Psoas muscle (tissue), 8 donors: ENCODE measurements around the gene PTGER1. TPM values are rescaled to one million over a fixed set of nuclear protein-coding genes. Genes with fewer than 3 reads are reported as not detected.

Source experiments
- ATAC-seq, 4 donors: fragments of 200-7000 bp; cut with Tn5 transposase; one replicate each; pipeline ENCODE4 v1.9.1; 2020; ENCODE audit warnings: moderate library complexity in 3 of 4, mild to moderate bottlenecking in 2 of 4
- DNase-seq, 2 donors: peaks; one replicate each; pipeline ENCODE4 v3.0.0-alpha.2; 2020
- H3K27ac ChIP-seq: fragments of 200-600 bp; one replicate; pipeline ENCODE4 v1.8.0; 2022
- H3K27me3 ChIP-seq, 3 donors: fragments of 200-600 bp in 1 of 3; one replicate each; pipeline versions ENCODE4 v1.6.1 to v1.8.0; 2013 to 2022; ENCODE audit warnings: low read length in 2 of 3, mild to moderate bottlenecking in 2 of 3, moderate library complexity in 1 of 3; ENCODE audit not compliant: insufficient read depth in 3 of 3
- H3K36me3 ChIP-seq, 2 donors: fragments of 200-600 bp in 1 of 2; one replicate each; pipeline versions ENCODE4 v1.6.1 to v1.8.0; 2013 to 2022; ENCODE audit warnings: low read depth in 1 of 2, mild to moderate bottlenecking in 1 of 2, moderate library complexity in 1 of 2; ENCODE audit not compliant: insufficient read depth in 1 of 2
- H3K4me1 ChIP-seq: fragments of 200-600 bp; one replicate; pipeline ENCODE4 v1.8.0; 2022
- H3K4me3 ChIP-seq: fragments of 200-600 bp; one replicate; pipeline ENCODE4 v1.8.0; 2022; ENCODE audit warnings: mild to moderate bottlenecking
- H3K9me3 ChIP-seq: fragments of 200-600 bp; one replicate; pipeline ENCODE4 v1.8.0; 2022
- WGBS, 3 donors: extraction: QIAGEN DNeasy Blood & Tissue Kit; methylation state at CpG; one replicate each; pipeline versions ENCODE4 v1.1.6 to v1.1.7; 2013; 5-methylcytosine and 5-hydroxymethylcytosine counted together
- intact Hi-C, 2 donors: fragments of 100-400 bp; cut with DNase I; formaldehyde crosslinking; loops; one replicate each; pipeline versions ENCODE4 v1.11.0 to v1.14.2; 2022
- polyA plus RNA-seq, 3 donors: library from polyadenylated mRNA; stranded (reverse); fragments of 200-250 nt; gene quantifications; one replicate each; pipeline ENCODE4 v1.2.3, GENCODE V29; 2013
- total RNA-seq, 4 donors: library from RNA; stranded (reverse); fragmentation: NEBNext Ultra II Directional in 2 of 4; extraction: Animal tissue kit (Norgen Biotek cat#: 25700) in 2 of 4; gene quantifications; one replicate each; pipeline versions ENCODE4 v1.2.1 to v1.2.4, GENCODE V29; 2021 to 2023
- TF ChIP-seq, protein P1 (sequence below): fragments of 200-600 bp; IDR thresholded peaks from one replicate; pipeline ENCODE4 v1.8.0; 2022; ENCODE audit warnings: antibody characterized with exemption
- donor health status: healthy with polysubstance abuse.
- donor health status: DM: no; HTN: no; CAD: no; lungs with moderate emphysema.
- donor health status: Bipolar disorder and iron deficiency.
- donor health status: healthy.
- donor health status: DM: yes; HTN: yes; CAD: no.
- donor health status: DM: no; HTN: no; CAD: no.
- donor health status: DM: no; HTN: no; CAD: no.
- donor health status: DM: yes; HTN: yes; CAD: no.

PTGER1 gene
- total and polyA plus RNA-seq, 7 donors, result 0.05 to 0.25 (median 0.10) TPM; not detected in 2

DNA sequence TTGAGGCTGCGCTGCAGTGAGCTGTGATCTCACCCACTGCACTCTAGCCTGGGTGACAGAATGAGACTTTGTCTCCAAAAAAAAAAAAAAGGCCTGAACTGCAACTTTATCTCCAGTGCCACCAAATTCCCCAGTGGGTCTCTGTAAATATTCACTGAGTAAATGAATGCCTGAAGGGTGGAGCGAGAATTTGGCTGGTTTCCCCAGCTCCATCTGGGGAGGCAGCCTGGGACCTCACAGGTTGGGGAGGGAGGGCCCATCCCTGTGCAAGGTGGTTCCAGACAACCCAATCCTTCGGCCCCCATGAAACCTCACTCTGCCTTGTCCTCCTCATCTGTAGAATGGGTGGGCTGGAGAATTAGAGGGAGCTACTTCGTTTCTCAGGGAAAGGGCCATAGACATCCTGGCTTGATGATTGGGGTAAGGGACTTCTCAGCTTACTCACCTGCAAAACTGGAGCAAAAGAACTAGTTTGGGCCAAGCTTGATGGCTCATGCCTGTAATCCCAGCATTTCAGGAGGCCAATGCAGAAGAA lies 46.2 kb downstream of the PTGER1 start:
- DNase-seq, result no peak
- no peaks in the 10 kb centered on the region for H3K9me3 ChIP-seq
- H3K4me3 ChIP-seq, result no peak overlapping the region
- ATAC-seq, result no peak
- no peaks in the 10 kb centered on the region for H3K27me3 ChIP-seq
- TF ChIP-seq, protein P1, sequence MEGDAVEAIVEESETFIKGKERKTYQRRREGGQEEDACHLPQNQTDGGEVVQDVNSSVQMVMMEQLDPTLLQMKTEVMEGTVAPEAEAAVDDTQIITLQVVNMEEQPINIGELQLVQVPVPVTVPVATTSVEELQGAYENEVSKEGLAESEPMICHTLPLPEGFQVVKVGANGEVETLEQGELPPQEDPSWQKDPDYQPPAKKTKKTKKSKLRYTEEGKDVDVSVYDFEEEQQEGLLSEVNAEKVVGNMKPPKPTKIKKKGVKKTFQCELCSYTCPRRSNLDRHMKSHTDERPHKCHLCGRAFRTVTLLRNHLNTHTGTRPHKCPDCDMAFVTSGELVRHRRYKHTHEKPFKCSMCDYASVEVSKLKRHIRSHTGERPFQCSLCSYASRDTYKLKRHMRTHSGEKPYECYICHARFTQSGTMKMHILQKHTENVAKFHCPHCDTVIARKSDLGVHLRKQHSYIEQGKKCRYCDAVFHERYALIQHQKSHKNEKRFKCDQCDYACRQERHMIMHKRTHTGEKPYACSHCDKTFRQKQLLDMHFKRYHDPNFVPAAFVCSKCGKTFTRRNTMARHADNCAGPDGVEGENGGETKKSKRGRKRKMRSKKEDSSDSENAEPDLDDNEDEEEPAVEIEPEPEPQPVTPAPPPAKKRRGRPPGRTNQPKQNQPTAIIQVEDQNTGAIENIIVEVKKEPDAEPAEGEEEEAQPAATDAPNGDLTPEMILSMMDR, result no peak
- WGBS, 3 donors, result 81 to 86% (median 84%) methylated on average over 4 of the region's 4 CpGs
- intact Hi-C loops, result no loop called here
- H3K36me3 ChIP-seq, result no peaks in the 10 kb centered on the region
- H3K27ac ChIP-seq, result no peak overlapping the region
- H3K4me1 ChIP-seq, result no peaks in the 10 kb centered on the region

DNA sequence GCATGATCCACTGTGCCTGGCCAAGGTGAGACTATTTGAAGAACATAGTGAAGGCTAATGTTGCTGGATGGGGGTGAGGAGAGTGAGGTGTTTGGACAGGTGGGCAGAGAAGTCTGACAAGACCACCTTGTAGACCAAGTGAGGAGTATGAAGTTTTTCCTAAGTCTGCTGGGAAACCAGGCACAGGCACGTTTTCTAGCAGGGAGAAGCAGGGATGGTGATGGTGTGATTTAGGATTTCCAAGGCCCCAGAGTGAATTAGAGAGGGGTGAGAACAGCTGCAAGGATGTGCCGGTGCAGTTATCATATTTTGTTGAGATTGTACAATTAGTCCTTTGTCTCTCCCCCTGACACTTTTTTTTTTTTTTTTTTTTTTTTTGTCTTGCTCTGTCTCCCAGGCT lies 47.7 kb downstream of the PTGER1 start:
- no peaks in the 10 kb centered on the region for H3K9me3 ChIP-seq
- ATAC-seq (no peak), DNase-seq (no peak)
- H3K4me3 ChIP-seq, result no peak overlapping the region
- H3K27ac ChIP-seq, result no peak overlapping the region
- TF ChIP-seq, protein P1, result no peak
- no peaks in the 10 kb centered on the region for H3K27me3 ChIP-seq
- 29 to 38% (median 36%) methylated on average over 2 of the region's 2 CpGs for WGBS, 3 donors
- intact Hi-C loops, result no loop called here
- H3K36me3 ChIP-seq, result no peaks in the 10 kb centered on the region
- H3K4me1 ChIP-seq, result no peaks in the 10 kb centered on the region

DNA sequence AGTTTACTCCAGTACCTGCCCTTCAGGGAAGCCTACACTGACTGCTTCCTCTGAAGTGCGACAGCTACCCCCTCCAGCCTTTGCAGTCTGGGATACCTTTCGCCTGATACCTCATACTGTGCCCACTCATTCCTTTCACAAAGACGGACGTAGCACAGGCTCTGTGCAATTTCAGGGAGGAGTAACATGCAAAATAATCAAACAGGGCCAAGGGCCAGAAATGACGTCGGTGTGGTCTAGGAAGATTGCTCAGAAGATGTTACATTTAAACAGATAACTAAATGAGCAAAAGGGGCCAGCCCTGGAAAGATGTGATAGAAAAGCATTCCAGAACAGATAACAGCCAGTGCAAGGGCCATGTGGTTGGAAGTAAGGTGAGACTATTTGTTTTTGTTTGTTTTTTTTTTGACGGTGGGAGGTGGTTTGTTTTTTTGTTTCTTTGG lies 49.4 kb downstream of the PTGER1 start:
- WGBS, 3 donors, result 67 to 74% (median 71%) methylated on average over 7 of the region's 7 CpGs
- DNase-seq (no peak), ATAC-seq (no peak)
- Histone ChIP-seq H3K4me1 (no peaks in the 10 kb centered on the region), H3K27ac (no peak overlapping the region), H3K9me3 (no peaks in the 10 kb centered on the region), H3K4me3 (no peak overlapping the region), H3K36me3 (no peaks in the 10 kb centered on the region), H3K27me3 (no peaks in the 10 kb centered on the region)
- TF ChIP-seq, protein P1, result no peak
- intact Hi-C loops, result no loop called here

Other genes with a start within 250 kb of the PTGER1 start
- 10 to 100 TPM; 20.8 to 57.6 (median 40.1) TPM for gene ADGRE5, start 93.9 kb downstream of the PTGER1 start, total RNA-seq
- gene ADGRE5, start 93.9 kb downstream of the PTGER1 start, polyA plus RNA-seq, result 10 to 100 TPM; 15.6 to 40.2 (median 28.5) TPM
- gene DDX39A, start 56.0 kb downstream of the PTGER1 start, total RNA-seq, result 10 to 100 TPM; 14.8 to 32.4 (median 26.6) TPM
- gene DDX39A, start 56.0 kb downstream of the PTGER1 start, polyA plus RNA-seq, result 10 to 100 TPM; 38.7 to 93.0 (median 45.3) TPM
- 100 to 1,000 TPM in 2 of 4 donors, 10 to 100 TPM in 2; 61.1 to 136 (median 102) TPM for gene PKN1, start 42.0 kb downstream of the PTGER1 start, total RNA-seq
- gene PKN1, start 42.0 kb downstream of the PTGER1 start, polyA plus RNA-seq, result 10 to 100 TPM; 40.7 to 69.2 (median 62.9) TPM
- gene GIPC1, start 20.8 kb upstream of the PTGER1 start, total RNA-seq, result 10 to 100 TPM; 37.9 to 45.3 (median 43.2) TPM
- gene GIPC1, start 20.8 kb upstream of the PTGER1 start, polyA plus RNA-seq, result 10 to 100 TPM; 45.3 to 63.5 (median 50.8) TPM
- 100 to 1,000 TPM in 1 of 4 donors, 10 to 100 TPM in 3; 32.6 to 105 (median 42.6) TPM for gene DNAJB1, start 43.0 kb upstream of the PTGER1 start, total RNA-seq
- gene DNAJB1, start 43.0 kb upstream of the PTGER1 start, polyA plus RNA-seq, result 10 to 100 TPM; 20.8 to 32.0 (median 24.4) TPM
- gene TECR, start 54.2 kb upstream of the PTGER1 start, total RNA-seq, result 100 to 1,000 TPM; 111 to 209 (median 158) TPM
- 100 to 1,000 TPM in 2 of 3 donors, 10 to 100 TPM in 1; 77.8 to 145 (median 136) TPM for gene TECR, start 54.2 kb upstream of the PTGER1 start, polyA plus RNA-seq
- 100 to 1,000 TPM; 216 to 306 (median 287) TPM for gene NDUFB7, start 96.7 kb upstream of the PTGER1 start, total RNA-seq
- 100 to 1,000 TPM; 488 to 805 (median 716) TPM for gene NDUFB7, start 96.7 kb upstream of the PTGER1 start, polyA plus RNA-seq
- not detected for gene CLEC17A, start 107.7 kb upstream of the PTGER1 start, total RNA-seq
- gene CLEC17A, start 107.7 kb upstream of the PTGER1 start, polyA plus RNA-seq, result under 1 TPM in 2 of 3 donors, not detected in 1; 0.03 to 0.04 TPM
- gene ADGRE3, start 199.5 kb upstream of the PTGER1 start, total RNA-seq, result under 1 TPM in 2 of 4 donors, not detected in 2; 0.11 to 0.27 TPM
- not detected for gene ADGRE3, start 199.5 kb upstream of the PTGER1 start, polyA plus RNA-seq
- gene ZNF333, start 214.7 kb upstream of the PTGER1 start, total RNA-seq, result 1 to 10 TPM; 6.8 to 9.7 (median 8.5) TPM
- 10 to 100 TPM in 2 of 3 donors, 1 to 10 TPM in 1; 6.9 to 16.0 (median 10.2) TPM for gene ZNF333, start 214.7 kb upstream of the PTGER1 start, polyA plus RNA-seq